CD14-positive monocyte (primary cell): ENCODE data around the gene RBBP9. TPM values are rescaled to one million over a fixed set of nuclear protein-coding genes. Genes with fewer than 3 reads are reported as not detected.

Experiments
- DNase-seq, 3 donors: peaks; one replicate each; pipeline ENCODE4 v3.0.0-alpha.2; 2011 to 2022
- H2AFZ ChIP-seq: 2 replicates; pipeline ENCODE4 v1.6.0; 2012; ENCODE audit warnings: mild to moderate bottlenecking, low read depth, low read length, inconsistent platforms; ENCODE audit not compliant: insufficient read depth, poor library complexity, severe bottlenecking
- H3K27ac ChIP-seq, 2 donors: 1 replicate in 1 of 2; 2 replicates in 1 of 2; pipeline ENCODE4 v1.5.1; 2012 to 2013; ENCODE audit warnings: low read length in 2 of 2, control low read depth in 1 of 2, inconsistent platforms in 1 of 2, low read depth in 1 of 2, mild to moderate bottlenecking in 1 of 2
- H3K27me3 ChIP-seq, 2 donors: one replicate each; pipeline versions ENCODE4 v1.6.0 to v1.6.1; 2011 to 2013; ENCODE audit warnings: low read length in 2 of 2; ENCODE audit not compliant: control insufficient read depth in 2 of 2, insufficient read depth in 2 of 2
- H3K36me3 ChIP-seq, 2 donors: replicated peaks in 1 of 2; 1 replicate in 1 of 2; 2 replicates in 1 of 2; pipeline versions ENCODE4 v1.5.1 to v1.6.1; 2012 to 2013; ENCODE audit warnings: low read length in 2 of 2, control low read depth in 1 of 2, inconsistent platforms in 1 of 2, mild to moderate bottlenecking in 1 of 2; ENCODE audit not compliant: insufficient read depth in 2 of 2, control insufficient read depth in 1 of 2
- H3K4me1 ChIP-seq, 2 donors: 1 replicate in 1 of 2; 2 replicates in 1 of 2; pipeline versions ENCODE4 v1.5.1 to v1.6.1; 2012 to 2013; ENCODE audit warnings: low read length in 2 of 2, control low read depth in 1 of 2, inconsistent platforms in 1 of 2, mild to moderate bottlenecking in 1 of 2, moderate library complexity in 1 of 2; ENCODE audit not compliant: insufficient read depth in 2 of 2, control insufficient read depth in 1 of 2
- H3K4me2 ChIP-seq: replicated peaks from 2 replicates; pipeline ENCODE3; 2012; ENCODE audit warnings: low read length, moderate library complexity, mild to moderate bottlenecking; ENCODE audit not compliant: poor library complexity, severe bottlenecking; ENCODE audit errors: extremely low read depth
- H3K4me3 ChIP-seq, 3 experiments: fragments of 200-600 bp in 1 of 3; sonication (generic) in 1 of 3; replicated peaks in 1 of 3; 1 replicate in 2 of 3; 2 replicates in 1 of 3; pipeline ENCODE4 v1.5.1; 2011 to 2013; ENCODE audit warnings: low read length in 3 of 3, mild to moderate bottlenecking in 3 of 3, control low read depth in 2 of 3, low read depth in 2 of 3, inconsistent platforms in 1 of 3, moderate library complexity in 1 of 3
- H3K79me2 ChIP-seq: 2 replicates; pipeline ENCODE4 v1.6.0; 2012; ENCODE audit warnings: mild to moderate bottlenecking, control low read depth, inconsistent platforms, low read length, moderate library complexity; ENCODE audit not compliant: insufficient read depth
- H3K9ac ChIP-seq: 2 replicates; pipeline ENCODE4 v1.6.0; 2017; ENCODE audit warnings: low read length, mild to moderate bottlenecking; ENCODE audit not compliant: insufficient read depth, poor library complexity, severe bottlenecking
- H3K9me3 ChIP-seq, 2 donors: replicated peaks in 1 of 2; 1 replicate in 1 of 2; 2 replicates in 1 of 2; pipeline versions ENCODE4 v1.5.1 to v1.6.1; 2012 to 2013; ENCODE audit warnings: low read length in 2 of 2, control low read depth in 1 of 2; ENCODE audit not compliant: control insufficient read depth in 1 of 2, insufficient read depth in 1 of 2
- H4K20me1 ChIP-seq: 2 replicates; pipeline ENCODE4 v1.6.0; 2012; ENCODE audit warnings: mild to moderate bottlenecking, low read length, control low read depth, moderate library complexity; ENCODE audit not compliant: insufficient read depth
- H3K27ac Mint-ChIP-seq, 7 donors: one replicate each; pipeline ENCODE4 v1.8.0; 2020; ENCODE audit warnings: mild to moderate bottlenecking in 7 of 7, mixed read lengths in 7 of 7, moderate library complexity in 6 of 7, inconsistent platforms in 2 of 7
- H3K27me3 Mint-ChIP-seq, 3 donors: one replicate each; pipeline ENCODE4 v1.8.0; 2021 to 2022; ENCODE audit warnings: low read depth in 3 of 3, mild to moderate bottlenecking in 3 of 3, mixed read lengths in 3 of 3, moderate library complexity in 3 of 3, inconsistent platforms in 1 of 3
- H3K36me3 Mint-ChIP-seq, 2 donors: one replicate each; pipeline ENCODE4 v1.8.0; 2020; ENCODE audit warnings: mixed read lengths in 2 of 2, inconsistent platforms in 1 of 2, mild to moderate bottlenecking in 1 of 2
- H3K4me1 Mint-ChIP-seq: one replicate; pipeline ENCODE4 v1.8.0; 2020; ENCODE audit warnings: mild to moderate bottlenecking, mixed read lengths
- H3K4me3 Mint-ChIP-seq, 2 donors: one replicate each; pipeline ENCODE4 v1.8.0; 2020; ENCODE audit warnings: mild to moderate bottlenecking in 2 of 2, mixed read lengths in 2 of 2, moderate library complexity in 1 of 2
- H3K9me3 Mint-ChIP-seq, 7 donors: one replicate each; pipeline ENCODE4 v1.8.0; 2020 to 2022; ENCODE audit warnings: mixed read lengths in 7 of 7, mild to moderate bottlenecking in 6 of 7, moderate library complexity in 6 of 7, inconsistent platforms in 2 of 7
- WGBS: methylation state at CpG from one replicate; pipeline ENCODE4 v1.1.5; 2013; ENCODE audit warnings: missing lambda C conversion rate; ENCODE audit not compliant: insufficient coverage; 5-methylcytosine and 5-hydroxymethylcytosine counted together
- intact Hi-C, 2 donors: fragments of 100-400 bp; cut with micrococcal nuclease; formaldehyde crosslinking; loops; one replicate each; pipeline versions ENCODE4 v1.15.0 to v1.15.1; 2023
- polyA plus RNA-seq, 3 donors: library from polyadenylated mRNA; depleted of rRNA in 1 of 3; unstranded in 2 of 3; stranded (reverse) in 1 of 3; fragments of 300-500 nt in 2 of 3; fragments of >200 nt in 1 of 3; fragmentation: Illumina TruSeq in 2 of 3; gene quantifications; 1 replicate in 2 of 3; 2 replicates in 1 of 3; pipeline ENCODE4 v1.2.3, GENCODE V29; 2012 to 2021
- TF ChIP-seq, protein P1 (sequence below): fragments of 200-600 bp; IDR thresholded peaks from one replicate; pipeline ENCODE4 v1.8.0; 2022; ENCODE audit warnings: antibody characterized with exemption, mild to moderate bottlenecking

Gene RBBP9
- polyA plus RNA-seq, 3 donors = 3.5 to 6.9 (median 5.2) TPM

DNA sequence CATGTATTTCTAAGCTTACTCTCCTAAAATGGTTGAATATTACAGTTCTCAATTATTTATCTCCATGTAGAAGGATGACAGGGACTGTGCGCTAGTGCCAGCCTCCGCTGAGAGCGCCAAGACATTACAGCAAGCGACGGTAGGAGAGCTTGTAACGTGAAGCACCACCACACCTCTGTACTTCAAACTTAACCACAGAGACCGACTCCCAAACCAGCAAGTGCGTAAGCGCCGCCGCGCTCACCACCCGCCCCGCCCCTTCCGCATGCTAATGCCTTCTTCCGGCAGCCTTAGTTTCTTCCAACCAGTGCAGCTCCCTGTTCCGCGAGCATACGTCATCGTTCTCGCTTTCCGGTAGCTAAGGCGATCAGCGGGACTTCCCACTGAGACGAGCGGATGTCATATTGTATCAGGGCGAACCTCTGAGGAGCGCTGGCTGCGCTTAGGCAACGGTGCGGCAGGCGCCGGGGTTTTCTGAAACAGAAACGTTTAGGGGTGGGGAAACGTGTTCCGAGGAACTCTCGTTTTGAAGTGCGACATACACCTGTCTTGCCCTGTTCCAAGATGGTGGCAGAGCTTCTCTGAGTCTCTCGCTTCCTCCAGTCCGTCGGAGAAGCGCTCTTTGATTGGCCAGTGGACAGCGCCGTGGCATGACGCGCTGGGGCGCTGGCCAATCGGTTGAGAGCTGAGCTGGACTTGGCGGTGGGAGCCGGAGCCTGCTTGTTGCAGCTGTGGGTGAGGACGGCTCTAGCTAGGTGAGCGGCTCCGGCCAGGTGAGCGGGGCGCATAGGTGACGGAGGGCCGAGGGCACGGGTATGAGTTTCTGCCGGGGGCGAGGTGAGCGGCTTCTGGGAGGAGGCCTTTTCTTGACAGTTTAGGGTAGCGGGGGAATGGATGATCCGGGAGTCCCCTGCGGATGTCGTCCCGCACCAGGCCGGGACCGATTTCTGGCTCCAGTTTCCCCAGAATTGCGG lies 10.5 kb upstream of the RBBP9 start, which contains the start of gene SEC23B:
SEC23B (plus strand) TSS at position 723 of the 974 bp plus-strand sequence. CDS start 2,896 bp downstream, outside the sequence.
- H3K9ac ChIP-seq = peak within 1 kb of the TSS; percentile 87
- Mint-ChIP-seq H3K4me1 (peaks cover 49% of the 10 kb centered on the region), H3K27me3 (peaks cover 0 to 6% (median 1%) of the 10 kb centered on the region in 3 donors), H3K4me3 (peak within 1 kb of the TSS; percentile 93 to 99), H3K27ac (peak within 1 kb of the TSS; percentile 100), H3K36me3 (peaks cover 7 to 23% of the 10 kb centered on the region in 2 donors), H3K9me3 (peaks cover 0 to 2% (median 0%) of the 10 kb centered on the region in 7 donors)
- peaks cover 39% of the 10 kb centered on the region for H3K79me2 ChIP-seq
- under 1% methylated on average over 67 of the region's 69 CpGs for WGBS
- peaks cover 0 to 7% of the 10 kb centered on the region in 2 donors for H3K36me3 ChIP-seq
- DNase-seq = peak; percentile 95 to 98 (median 97)
- peak within 1 kb of the TSS; percentile 81 for H2AFZ ChIP-seq
- H3K4me1 ChIP-seq = peaks cover 46 to 54% of the 10 kb centered on the region in 2 donors
- H3K9me3 ChIP-seq = no peaks in the 10 kb centered on the region
- TF ChIP-seq, protein P1, sequence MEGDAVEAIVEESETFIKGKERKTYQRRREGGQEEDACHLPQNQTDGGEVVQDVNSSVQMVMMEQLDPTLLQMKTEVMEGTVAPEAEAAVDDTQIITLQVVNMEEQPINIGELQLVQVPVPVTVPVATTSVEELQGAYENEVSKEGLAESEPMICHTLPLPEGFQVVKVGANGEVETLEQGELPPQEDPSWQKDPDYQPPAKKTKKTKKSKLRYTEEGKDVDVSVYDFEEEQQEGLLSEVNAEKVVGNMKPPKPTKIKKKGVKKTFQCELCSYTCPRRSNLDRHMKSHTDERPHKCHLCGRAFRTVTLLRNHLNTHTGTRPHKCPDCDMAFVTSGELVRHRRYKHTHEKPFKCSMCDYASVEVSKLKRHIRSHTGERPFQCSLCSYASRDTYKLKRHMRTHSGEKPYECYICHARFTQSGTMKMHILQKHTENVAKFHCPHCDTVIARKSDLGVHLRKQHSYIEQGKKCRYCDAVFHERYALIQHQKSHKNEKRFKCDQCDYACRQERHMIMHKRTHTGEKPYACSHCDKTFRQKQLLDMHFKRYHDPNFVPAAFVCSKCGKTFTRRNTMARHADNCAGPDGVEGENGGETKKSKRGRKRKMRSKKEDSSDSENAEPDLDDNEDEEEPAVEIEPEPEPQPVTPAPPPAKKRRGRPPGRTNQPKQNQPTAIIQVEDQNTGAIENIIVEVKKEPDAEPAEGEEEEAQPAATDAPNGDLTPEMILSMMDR = no peak
- no peaks in the 10 kb centered on the region for H4K20me1 ChIP-seq
- peak within 1 kb of the TSS; percentile 62 to 92 (median 83) for H3K4me3 ChIP-seq
- H3K27ac ChIP-seq = peak within 1 kb of the TSS; percentile 97 to 98
- H3K27me3 ChIP-seq = no peaks in the 10 kb centered on the region
- H3K4me2 ChIP-seq = peak within 1 kb of the TSS; percentile 86
- intact Hi-C loops = loop anchor here (2.0 to 5.0 kb wide), 3 partner anchors 41 to 740 kb away; partner anchors contain the start of genes SMIM26 (in 2 of the 2), DZANK1 (in 1 of the 2) and POLR3F (in 1 of the 2)

GRCh38 chr20:18506744-18507143 lies 9.7 kb upstream of the RBBP9 start:
- peaks cover 36% of the 10 kb centered on the region for H3K79me2 ChIP-seq
- H4K20me1 ChIP-seq = no peaks in the 10 kb centered on the region
- H3K4me3 ChIP-seq = peak overlapping the region; percentile 62 to 92 (median 83)
- peak overlapping the region; percentile 97 to 98 for H3K27ac ChIP-seq
- Mint-ChIP-seq H3K27ac (peak overlapping the region; percentile 100), H3K36me3 (peaks cover 7 to 21% of the 10 kb centered on the region in 2 donors), H3K27me3 (peaks cover 0 to 6% (median 1%) of the 10 kb centered on the region in 3 donors), H3K4me1 (peaks cover 45% of the 10 kb centered on the region), H3K4me3 (peak overlapping the region; percentile 93 to 99), H3K9me3 (peaks cover 0 to 2% (median 0%) of the 10 kb centered on the region in 7 donors)
- no peaks in the 10 kb centered on the region for H3K9me3 ChIP-seq
- H3K27me3 ChIP-seq = no peaks in the 10 kb centered on the region
- peak overlapping the region; percentile 87 for H3K9ac ChIP-seq
- peak overlapping the region; percentile 86 for H3K4me2 ChIP-seq
- peaks cover 39 to 46% of the 10 kb centered on the region in 2 donors for H3K4me1 ChIP-seq
- intact Hi-C loops = loop anchor here (2.0 to 5.0 kb wide), 3 partner anchors 40 to 741 kb away; partner anchors contain the start of genes SMIM26 (in 2 of the 2), DZANK1 (in 1 of the 2) and POLR3F (in 1 of the 2)
- DNase-seq = peak in 2 of 3 donors; percentile 7 to 29
- TF ChIP-seq, protein P1 = no peak
- H2AFZ ChIP-seq = peak overlapping the region; percentile 81
- H3K36me3 ChIP-seq = peaks cover 0 to 7% of the 10 kb centered on the region in 2 donors
- 84% methylated on average over 5 of the region's 8 CpGs for WGBS
